A673 (cell line): ENCODE measurements around the gene INCENP.

ENCODE experiments used
- CTCF ChIP-seq: fragments of 300-800, 200-600 bp; sonication (generic); conservative IDR thresholded peaks from 2 replicates; pipeline ENCODE4 v1.5.1; 2017; ENCODE audit warnings: low read depth, mild to moderate bottlenecking, antibody characterized with exemption, low read length, moderate library complexity, mixed read lengths
- EZH2 ChIP-seq: fragments of 200-600 bp; sonication (generic); IDR thresholded peaks from 2 replicates; pipeline ENCODE4 v1.6.1; 2017; ENCODE audit warnings: borderline replicate concordance, low read depth, mild to moderate bottlenecking, mixed read lengths, antibody characterized with exemption, low read length; ENCODE audit not compliant: poor library complexity, severe bottlenecking

DNA sequence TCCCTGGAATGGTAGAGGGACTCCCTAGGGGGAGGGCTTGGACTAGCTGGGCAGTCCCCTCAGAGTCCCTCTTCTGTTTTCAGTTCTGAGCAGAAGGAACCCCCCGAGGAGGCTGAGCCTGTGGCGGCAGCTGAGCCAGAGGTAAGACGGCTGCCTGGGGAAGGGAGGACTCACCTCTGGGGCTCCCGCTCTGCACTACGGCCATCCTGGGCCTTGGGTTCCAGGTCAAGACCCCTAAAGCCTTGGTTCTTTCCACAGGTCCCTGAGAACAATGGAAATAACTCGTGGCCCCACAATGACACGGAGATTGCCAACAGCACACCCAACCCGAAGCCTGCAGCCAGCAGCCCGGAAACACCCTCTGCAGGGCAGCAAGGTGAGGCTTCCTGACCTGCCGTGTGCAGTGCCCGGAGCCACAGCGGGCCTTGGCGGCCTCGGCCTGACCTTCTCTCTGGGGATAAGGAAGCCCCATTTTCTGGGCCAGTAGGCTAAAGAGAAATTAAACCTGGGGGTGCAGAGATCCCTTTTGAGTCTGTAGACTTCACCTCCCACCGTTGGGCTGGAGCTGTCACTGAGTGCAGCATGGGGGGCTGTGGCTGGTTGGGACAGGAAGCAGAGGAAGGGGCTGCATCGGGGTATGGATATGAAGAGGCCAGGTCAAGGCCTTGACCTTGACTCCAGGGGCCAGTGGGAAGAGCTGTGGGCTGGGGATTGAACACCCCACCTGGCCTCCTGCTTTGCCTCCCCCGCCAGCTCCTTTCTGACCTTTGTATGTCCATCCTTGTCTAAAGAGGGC, 15.0 kb downstream of the INCENP start:
- TF ChIP-seq CTCF (no peak), EZH2 (no peak)
